ENCODE data around the gene GEMIN4. TPM values are rescaled to one million over a fixed set of nuclear protein-coding genes. Genes with fewer than 3 reads are reported as not detected.
A peak's percentile ranks its signal among the peaks of the same experiment; 100 is the strongest.
"Not testable (repeated sequence)": the region's sequence is repeated elsewhere in the genome, so short reads cannot be mapped to it uniquely, and the experiment has no call there.

The GEMIN4 gene
- polyA plus RNA-seq, 1 experiment, result 9.3 TPM

DNA sequence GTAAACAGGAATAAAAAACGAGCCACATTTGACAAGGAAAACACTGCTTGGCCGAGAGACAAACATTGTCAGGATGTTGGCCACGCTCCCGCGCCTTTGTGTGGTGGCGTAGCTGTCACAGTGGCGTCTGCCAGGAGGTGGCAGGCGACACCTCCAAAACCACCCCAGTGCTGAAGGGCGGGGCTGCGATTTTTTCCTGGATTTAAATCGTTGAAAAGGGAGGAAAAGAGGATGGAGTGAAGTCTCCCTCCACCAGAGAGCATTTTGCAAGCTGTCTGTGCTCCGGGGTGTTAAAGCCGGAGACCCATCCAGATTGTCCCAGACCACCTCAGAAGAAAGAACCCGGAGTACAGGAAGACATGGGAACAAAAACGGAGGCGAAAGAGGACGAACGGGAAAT is 42.8 kb upstream of the GEMIN4 start:
- H3K4me3 ChIP-seq (ENCODE audit: low read depth, low read length), result no peak overlapping the region

DNA sequence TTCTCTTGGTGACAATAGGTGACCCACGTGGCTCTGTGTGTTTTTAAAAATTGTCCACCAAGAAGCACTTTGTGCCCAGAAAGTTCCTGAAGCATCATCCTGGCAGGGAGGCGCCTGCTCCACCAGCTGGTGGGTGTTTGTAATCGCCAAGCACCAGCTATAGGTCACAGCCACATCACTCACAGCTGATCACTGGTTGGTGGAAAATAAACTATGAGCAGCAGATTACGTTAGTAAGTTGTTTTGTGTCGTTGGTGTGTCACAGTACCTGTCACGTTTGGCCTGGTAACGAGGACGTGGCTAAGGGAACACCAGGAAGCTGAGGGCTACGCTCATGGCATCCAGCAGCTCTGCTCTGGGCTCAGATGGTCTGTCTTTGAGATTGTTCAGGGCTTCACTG is 40.2 kb upstream of the GEMIN4 start:
- H3K4me3 ChIP-seq (ENCODE audit: low read depth, low read length), result no peak overlapping the region
- POLR2A ChIA-PET, result interaction anchor here (0.7 kb wide), 1 partner anchor 189 kb away, joined by 5 read pairs; no protein-coding TSS in a partner anchor
- DNase-seq (ENCODE audit: low read depth, low spot score), result no peak
- peak overlapping the region; percentile 31 for H3K27ac ChIP-seq (ENCODE audit: low read depth, low read length)
- TF ChIP-seq, protein P1, sequence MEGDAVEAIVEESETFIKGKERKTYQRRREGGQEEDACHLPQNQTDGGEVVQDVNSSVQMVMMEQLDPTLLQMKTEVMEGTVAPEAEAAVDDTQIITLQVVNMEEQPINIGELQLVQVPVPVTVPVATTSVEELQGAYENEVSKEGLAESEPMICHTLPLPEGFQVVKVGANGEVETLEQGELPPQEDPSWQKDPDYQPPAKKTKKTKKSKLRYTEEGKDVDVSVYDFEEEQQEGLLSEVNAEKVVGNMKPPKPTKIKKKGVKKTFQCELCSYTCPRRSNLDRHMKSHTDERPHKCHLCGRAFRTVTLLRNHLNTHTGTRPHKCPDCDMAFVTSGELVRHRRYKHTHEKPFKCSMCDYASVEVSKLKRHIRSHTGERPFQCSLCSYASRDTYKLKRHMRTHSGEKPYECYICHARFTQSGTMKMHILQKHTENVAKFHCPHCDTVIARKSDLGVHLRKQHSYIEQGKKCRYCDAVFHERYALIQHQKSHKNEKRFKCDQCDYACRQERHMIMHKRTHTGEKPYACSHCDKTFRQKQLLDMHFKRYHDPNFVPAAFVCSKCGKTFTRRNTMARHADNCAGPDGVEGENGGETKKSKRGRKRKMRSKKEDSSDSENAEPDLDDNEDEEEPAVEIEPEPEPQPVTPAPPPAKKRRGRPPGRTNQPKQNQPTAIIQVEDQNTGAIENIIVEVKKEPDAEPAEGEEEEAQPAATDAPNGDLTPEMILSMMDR (IDR thresholded peaks at IDR 0.05; ENCODE audit: low read depth, low read length), result no peak
- no peaks in the 10 kb centered on the region; the same call in 1 of the 2 replicates for H3K9me3 ChIP-seq (ENCODE audit: control insufficient read depth, insufficient read depth, low read length)
- H3K27me3 ChIP-seq (ENCODE audit: control insufficient read depth, insufficient read depth, low read length), result no peaks in the 10 kb centered on the region
- CTCF ChIA-PET, result interaction anchor here (1.3 kb wide), 1 partner anchor 189 kb away, joined by 10 read pairs; no protein-coding TSS in a partner anchor

More for the DNA sequence above, 42.8 kb upstream of the GEMIN4 start:
- peak overlapping the region; percentile 39 for H3K27ac ChIP-seq (ENCODE audit: low read depth, low read length)
- TF ChIP-seq, protein P1 (IDR thresholded peaks at IDR 0.05; ENCODE audit: low read depth, low read length), result peak; percentile 56
- ChIA-PET CTCF (interaction anchor here (1.5 to 1.8 kb wide), 3 partner anchors 186 to 261 kb away, joined by 5 to 14 read pairs (median 6); no protein-coding TSS in a partner anchor), POLR2A (interaction anchor here (0.8 to 1.2 kb wide), 4 partner anchors 185 to 202 kb away, joined by 3 read pairs; partner anchors contain the start of genes NXN and TIMM22)
- no peaks in the 10 kb centered on the region for H3K27me3 ChIP-seq (ENCODE audit: control insufficient read depth, insufficient read depth, low read length)
- no peaks in the 10 kb centered on the region; the same call in 1 of the 2 replicates for H3K9me3 ChIP-seq (ENCODE audit: control insufficient read depth, insufficient read depth, low read length)
- DNase-seq (ENCODE audit: low read depth, low spot score), result peak; percentile 6

DNA sequence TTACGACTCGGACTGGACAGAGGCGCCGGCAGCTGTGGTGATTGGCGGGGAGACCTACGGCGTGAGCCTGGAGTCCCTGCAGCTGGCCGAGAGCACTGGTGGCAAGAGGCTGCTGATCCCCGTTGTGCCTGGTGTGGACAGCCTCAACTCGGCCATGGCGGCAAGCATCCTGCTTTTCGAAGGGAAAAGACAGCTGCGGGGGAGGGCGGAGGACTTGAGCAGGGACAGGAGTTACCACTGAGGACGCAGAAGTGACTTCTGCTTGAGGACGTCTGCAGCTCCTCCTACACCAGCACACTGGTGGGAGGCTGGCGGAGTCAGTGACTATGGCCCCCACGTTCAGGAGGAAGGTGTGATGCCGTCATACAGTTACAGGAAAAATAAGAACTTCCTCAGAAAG is 39.8 kb upstream of the GEMIN4 start:
- no peaks in the 10 kb centered on the region for H3K27me3 ChIP-seq (ENCODE audit: control insufficient read depth, insufficient read depth, low read length)
- H3K9me3 ChIP-seq (ENCODE audit: control insufficient read depth, insufficient read depth, low read length), result no peaks in the 10 kb centered on the region; the same call in 1 of the 2 replicates
- POLR2A ChIA-PET, result interaction anchor here (0.6 to 0.7 kb wide), 2 partner anchors 189 to 236 kb away, joined by 4 to 5 read pairs; no protein-coding TSS in a partner anchor
- DNase-seq (ENCODE audit: low read depth, low spot score), result no peak
- TF ChIP-seq, protein P1 (IDR thresholded peaks at IDR 0.05; ENCODE audit: low read depth, low read length), result no peak
- no peak overlapping the region for H3K27ac ChIP-seq (ENCODE audit: low read depth, low read length)
- no peak overlapping the region for H3K4me3 ChIP-seq (ENCODE audit: low read depth, low read length)
- CTCF ChIA-PET, result interaction anchor here (1.3 kb wide), 1 partner anchor 189 kb away, joined by 10 read pairs; no protein-coding TSS in a partner anchor

DNA sequence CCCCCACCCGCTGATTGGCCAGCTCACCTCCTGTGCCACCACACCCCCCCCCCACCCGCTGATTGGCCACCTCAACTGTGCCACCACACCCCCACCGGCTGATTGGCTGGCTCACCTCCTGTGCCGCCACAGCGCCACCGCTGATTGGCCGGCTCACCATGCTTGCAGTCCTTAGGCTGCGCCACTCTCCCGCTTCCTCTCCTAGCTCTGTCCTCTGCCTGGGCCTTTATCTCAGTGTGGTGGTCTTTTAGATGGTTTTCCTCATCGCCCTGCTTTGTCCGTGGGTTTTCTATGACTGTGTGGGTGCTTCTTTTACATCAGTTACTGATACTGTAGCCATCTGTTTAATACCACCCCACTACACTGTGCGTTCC is 38.8 kb upstream of the GEMIN4 start:
- DNase-seq (ENCODE audit: low read depth, low spot score); H3K27me3 ChIP-seq (ENCODE audit: control insufficient read depth, insufficient read depth, low read length); H3K27ac ChIP-seq (ENCODE audit: low read depth, low read length); H3K4me3 ChIP-seq (ENCODE audit: low read depth, low read length); H3K9me3 ChIP-seq (ENCODE audit: control insufficient read depth, insufficient read depth, low read length); POLR2A ChIA-PET: not testable (repeated sequence)
- CTCF ChIA-PET, result interaction anchor here (1.1 kb wide), 1 partner anchor 190 kb away, joined by 3 read pairs; no protein-coding TSS in a partner anchor

DNA sequence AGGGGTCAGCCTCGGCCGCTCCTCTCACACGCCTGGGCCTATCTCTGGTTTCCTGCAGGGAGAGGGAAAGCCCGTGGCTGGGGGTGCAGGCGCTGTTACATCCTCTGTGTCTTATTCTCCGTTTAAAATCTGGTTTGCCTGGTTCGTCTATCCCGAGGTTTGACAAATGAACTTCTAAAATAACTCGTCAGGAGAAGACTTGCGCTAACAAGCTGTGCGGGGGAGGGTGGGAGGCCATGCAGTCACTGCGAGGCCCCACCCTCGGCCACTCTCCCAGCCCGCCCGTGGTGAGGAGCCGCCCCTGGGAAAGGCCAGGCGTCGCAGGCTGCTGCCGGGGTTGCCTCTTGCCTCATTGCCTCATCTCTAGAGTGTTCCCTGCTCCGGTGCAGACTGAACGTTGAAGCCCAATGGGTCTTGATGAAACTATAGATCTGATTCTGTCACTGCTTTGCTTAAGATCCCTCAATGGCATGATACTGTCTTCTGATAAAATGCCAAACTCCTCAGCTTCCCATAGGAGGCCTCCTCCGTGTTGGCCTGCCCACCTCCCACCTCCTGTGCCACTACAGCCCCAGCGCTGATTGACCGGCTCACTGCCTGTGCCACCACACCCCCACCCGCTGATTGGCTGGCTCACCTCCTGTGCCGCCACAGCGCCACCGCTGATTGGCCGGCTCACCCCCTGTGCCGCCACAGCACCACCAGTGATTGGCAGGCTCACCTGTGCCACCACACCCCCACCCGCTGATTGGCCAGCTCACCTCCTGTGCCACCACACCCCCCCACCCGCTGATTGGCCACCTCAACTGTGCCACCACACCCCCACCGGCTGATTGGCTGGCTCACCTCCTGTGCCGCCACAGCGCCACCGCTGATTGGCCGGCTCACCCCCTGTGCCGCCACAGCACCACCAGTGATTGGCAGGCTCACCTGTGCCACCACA is 38.1 kb upstream of the GEMIN4 start:
- H3K27ac ChIP-seq (ENCODE audit: low read depth, low read length); H3K9me3 ChIP-seq (ENCODE audit: control insufficient read depth, insufficient read depth, low read length); H3K27me3 ChIP-seq (ENCODE audit: control insufficient read depth, insufficient read depth, low read length); DNase-seq (ENCODE audit: low read depth, low spot score); POLR2A ChIA-PET; H3K4me3 ChIP-seq (ENCODE audit: low read depth, low read length): not testable (repeated sequence)
- CTCF ChIA-PET, result interaction anchor here (1.1 kb wide), 1 partner anchor 191 kb away, joined by 3 read pairs; no protein-coding TSS in a partner anchor

Measured in AG04450 (cell line).